Stimulated activated CD8-positive, alpha-beta memory T cell treated with anti-CD3 and anti-CD28 coated beads, Interleukin-15, amount 100 ng/mL, for 1 hour (primary cell): Measurements from ENCODE around the gene GLMP.
"Not testable (repeated sequence)": the region's sequence is repeated elsewhere in the genome, so short reads cannot be mapped to it uniquely, and the experiment has no call there.

Source experiments
- DNase-seq: peaks from one replicate; pipeline ENCODE4 v3.0.0-alpha.2; 2020; ENCODE audit warnings: low read depth

The GLMP gene, protein sequence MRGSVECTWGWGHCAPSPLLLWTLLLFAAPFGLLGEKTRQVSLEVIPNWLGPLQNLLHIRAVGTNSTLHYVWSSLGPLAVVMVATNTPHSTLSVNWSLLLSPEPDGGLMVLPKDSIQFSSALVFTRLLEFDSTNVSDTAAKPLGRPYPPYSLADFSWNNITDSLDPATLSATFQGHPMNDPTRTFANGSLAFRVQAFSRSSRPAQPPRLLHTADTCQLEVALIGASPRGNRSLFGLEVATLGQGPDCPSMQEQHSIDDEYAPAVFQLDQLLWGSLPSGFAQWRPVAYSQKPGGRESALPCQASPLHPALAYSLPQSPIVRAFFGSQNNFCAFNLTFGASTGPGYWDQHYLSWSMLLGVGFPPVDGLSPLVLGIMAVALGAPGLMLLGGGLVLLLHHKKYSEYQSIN

DNA sequence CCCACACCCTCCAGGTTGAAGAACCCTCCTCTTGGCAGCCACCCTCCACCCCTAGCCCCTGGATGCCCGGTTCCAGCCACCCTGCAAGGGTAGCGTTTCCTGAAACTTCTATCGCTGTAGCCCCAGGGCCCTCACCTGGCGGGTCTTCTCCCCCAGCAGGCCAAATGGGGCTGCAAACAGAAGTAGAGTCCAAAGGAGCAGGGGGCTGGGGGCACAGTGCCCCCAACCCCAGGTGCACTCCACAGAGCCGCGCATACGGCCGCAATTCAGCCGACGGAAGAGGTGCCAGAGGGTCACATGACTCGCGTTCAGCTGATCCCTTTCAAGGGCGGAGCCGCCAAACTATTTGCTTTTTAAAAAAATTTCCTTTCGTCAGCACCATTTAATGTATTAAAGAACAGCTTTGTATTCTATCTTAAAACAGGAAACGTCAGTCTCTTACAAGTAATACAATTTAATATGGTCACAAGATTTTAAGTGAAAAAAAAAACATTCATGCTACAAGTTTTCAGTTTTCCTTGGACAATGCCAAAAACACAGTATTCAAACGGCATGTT is at the start of gene GLMP:
Gene GLMP, minus strand, starts transcription at position 289 of the 557 bp plus-strand sequence. Its CDS starts 34 bp downstream, at position 255.
- peak; percentile 36 for DNase-seq

DNA sequence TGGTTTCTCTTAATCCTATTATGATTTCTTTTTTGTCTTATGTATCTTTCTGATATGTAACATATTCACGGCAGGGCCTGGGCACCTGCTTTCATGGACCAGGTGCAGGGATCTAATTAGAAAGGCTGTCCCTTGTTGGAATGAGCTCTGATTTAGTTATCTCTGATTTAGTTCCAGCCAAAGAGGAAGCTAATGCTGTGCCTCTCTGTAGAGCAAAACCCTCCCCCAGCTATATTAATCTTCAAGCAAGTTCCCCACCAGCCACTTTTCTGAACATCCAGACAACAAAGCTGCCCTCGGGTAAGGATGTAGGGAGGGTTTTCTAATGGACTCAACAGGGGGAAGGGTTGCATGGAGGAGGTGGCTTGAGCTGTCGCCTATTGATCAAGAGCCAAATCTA is 48.9 kb upstream of the GLMP start:
- DNase-seq = no peak

- DNase-seq = no peak
Observed at GRCh38 chr1:156342166-156342955, 46.9 kb upstream of the GLMP start.

DNA sequence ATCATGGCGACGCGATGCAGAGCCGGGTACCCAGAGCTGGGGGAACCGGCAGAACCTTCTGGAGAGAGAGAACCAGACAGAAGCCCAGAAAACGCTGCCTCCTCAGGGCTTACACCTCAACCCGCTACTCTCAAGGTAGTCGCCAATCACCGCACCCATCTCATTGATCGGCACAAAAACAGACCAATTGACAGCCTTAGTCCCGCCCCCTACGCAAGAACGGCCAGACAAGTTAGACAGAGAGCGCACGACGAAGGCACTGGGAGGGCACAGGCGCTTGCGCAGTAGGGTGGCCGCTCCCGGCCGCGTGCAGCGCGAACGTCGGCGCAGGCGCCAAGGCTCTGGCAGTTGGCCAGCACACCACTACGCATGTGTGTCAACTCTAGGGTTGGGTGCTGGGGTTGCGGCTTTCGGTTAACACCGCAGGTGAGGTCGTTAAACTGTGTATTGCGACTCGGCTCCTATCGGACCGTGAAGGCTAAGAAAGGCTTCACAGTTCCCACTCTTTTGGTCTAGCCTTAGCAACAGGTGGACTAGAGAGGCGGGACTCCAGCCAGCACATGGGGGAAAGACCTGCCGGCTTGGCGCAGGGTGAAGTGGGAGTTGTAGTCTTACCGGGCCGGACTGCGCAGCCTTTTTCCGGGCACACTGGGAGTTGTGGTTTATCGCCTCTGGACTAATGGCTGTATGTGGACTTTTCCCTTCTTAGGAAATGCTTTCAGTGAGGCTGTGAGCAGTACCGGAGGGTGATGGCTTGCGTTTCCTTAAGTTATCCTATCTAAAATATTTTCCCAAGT is 42.9 kb upstream of the GLMP start, which contains the start of the genes CCT3 and TSACC:
Gene CCT3, minus strand, starts transcription at position 113 of the 797 bp plus-strand sequence. Its CDS starts 108 bp downstream, at position 5.
Gene TSACC, plus strand, starts transcription at position 347 of the 797 bp plus-strand sequence. CDS start 1,232 bp downstream, outside the sequence.
- peak; percentile 98 for DNase-seq

DNA sequence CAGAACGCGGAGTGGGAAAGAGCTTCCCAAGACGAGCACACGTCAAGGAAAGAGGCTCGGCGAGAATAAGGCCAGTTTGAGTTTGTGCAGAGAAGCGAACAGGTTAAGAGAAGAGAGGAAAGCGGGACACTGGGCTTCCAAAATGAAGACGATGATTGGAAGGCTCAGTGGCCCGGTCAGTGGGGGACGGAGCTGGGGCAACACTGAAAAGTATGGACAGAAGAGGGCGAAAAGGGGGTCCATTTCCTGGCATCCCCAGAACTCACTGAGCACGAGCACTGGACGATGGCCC is 42.4 kb upstream of the GLMP start:
- DNase-seq = peak; percentile 1

- DNase-seq = no peak
Observed at GRCh38 chr1:156337052-156337887, 41.8 kb upstream of the GLMP start.

- no peak for DNase-seq
Observed at GRCh38 chr1:156336242-156336641, 40.8 kb upstream of the GLMP start.

GRCh38 chr1:156323179-156323578 is 27.7 kb upstream of the GLMP start:
- DNase-seq = not testable (repeated sequence)

GRCh38 chr1:156320560-156320959 is 25.1 kb upstream of the GLMP start:
- DNase-seq = no peak

DNA sequence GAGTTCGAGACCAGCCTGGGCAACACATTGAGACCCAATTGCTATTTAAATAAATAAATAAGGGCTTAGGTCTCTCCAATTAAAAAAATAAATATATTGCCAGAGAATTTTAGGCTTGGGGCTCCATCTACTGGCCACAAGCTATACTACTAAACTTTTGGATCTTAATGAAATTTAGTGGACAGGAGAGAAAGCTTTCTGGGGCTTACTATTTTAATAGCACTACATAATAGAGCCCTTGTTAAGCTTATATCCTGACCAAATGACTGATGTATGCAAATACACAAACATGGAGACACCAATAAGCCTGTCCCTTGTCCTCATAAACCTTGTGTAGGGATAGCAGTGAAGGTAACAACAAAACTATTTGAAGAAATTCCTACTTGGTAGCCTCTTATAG is 24.2 kb upstream of the GLMP start:
- no peak for DNase-seq

DNA sequence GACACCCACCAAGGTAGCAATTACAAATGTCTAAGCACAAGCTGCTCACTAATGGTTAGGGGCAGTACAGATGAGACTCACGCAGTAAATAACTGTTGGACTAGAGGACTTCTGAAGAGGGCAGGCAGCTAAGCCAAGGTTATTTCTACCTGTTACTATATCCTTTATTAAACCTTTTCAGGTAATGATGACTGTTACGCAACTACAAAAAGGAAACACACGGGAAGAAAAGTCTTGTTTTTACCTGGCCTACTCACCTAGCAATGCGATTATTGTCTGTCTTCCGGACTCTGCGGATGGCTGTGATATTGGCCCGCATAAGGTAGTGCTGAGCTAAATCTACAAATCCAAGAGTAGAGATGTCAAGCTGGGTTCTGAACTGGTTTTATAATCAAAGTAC is 21.4 kb upstream of the GLMP start:
- no peak for DNase-seq

GRCh38 chr1:156310962-156311361 is 15.5 kb upstream of the GLMP start:
- DNase-seq = no peak

DNA sequence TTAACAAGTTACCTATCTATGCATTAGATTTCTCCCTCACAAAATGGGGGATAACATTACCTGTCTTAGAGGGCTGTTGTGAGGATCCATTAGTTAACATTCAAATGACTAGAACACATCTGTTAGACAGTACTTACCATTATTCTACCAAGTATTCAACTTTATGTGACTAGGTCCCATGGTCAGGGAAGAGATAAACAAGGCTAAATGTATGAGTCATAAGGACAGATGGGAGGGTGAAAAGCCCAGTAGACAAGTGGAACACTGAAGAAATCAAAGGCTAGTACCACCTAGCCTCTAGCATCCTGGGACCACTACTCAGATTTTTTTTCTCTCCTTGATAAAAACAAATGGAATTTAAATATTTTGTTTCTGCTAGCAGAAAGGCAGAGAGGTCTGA is 12.6 kb upstream of the GLMP start:
- DNase-seq = no peak

DNA sequence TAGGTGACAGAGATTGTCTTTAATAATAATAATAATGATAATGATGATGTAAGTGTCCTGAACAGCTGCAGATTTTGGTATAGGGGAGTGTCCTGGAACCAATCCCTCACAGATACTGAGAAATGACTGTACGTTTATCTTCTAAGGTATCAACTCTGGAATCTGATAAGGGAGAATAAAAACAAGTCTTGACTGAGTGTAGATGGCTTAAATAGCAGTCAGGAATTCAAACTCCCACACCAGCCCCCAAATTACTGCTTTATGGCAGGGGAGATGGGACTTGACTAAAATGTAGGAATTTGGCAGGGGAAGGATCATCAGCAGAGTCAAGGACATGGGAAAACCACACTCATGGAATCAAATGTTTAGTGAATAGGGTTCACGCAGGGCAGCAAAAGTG is 9.7 kb upstream of the GLMP start:
- no peak for DNase-seq

- no peak for DNase-seq
Observed at GRCh38 chr1:156303241-156303640, 7.8 kb upstream of the GLMP start.

DNA sequence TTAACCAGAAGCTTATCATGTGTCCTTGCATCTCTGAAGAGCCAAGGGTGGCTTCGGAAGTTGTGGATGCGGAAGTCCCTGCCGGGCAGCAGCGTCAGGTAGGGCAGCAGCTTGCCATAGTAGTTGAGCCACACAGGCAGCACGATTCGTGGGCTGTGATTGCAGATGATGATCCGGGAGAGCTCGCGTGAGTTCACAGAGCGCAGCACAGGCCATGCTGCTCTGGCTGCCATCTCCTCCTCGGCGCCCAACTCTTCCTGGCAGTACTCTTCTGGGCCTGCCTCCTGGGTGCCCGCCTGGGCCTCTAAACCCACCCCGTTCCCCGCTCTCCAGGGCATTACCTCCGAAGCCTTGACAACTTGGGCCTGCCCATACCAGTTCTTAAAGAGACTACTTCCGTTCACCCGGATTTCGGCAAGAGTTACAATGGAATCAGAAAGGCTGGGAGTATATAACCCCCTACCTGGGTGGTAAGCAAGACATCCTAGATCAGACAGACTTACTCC is 3.4 kb upstream of the GLMP start, which contains the start of gene VHLL:
Gene VHLL, minus strand, starts transcription at position 456 of the 506 bp plus-strand sequence. Its CDS starts 118 bp downstream, at position 338.
- DNase-seq = no peak

- no peak for DNase-seq
Observed at GRCh38 chr1:156293895-156294294, 1.6 kb downstream of the GLMP start.

DNA sequence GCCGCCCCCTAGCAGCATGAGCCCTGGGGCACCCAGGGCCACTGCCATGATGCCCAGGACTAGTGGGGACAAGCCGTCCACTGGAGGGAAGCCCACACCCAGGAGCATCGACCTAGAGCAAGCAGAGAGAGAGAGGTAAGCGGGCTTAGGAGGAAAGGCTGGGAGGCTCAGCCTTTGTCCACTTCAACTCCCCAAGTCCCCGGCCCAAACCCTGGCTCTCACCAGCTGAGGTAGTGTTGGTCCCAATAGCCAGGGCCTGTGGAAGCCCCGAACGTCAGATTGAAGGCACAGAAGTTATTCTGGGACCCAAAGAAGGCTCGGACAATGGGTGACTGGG is 2.4 kb downstream of the GLMP start:
- no peak for DNase-seq

GRCh38 chr1:156291226-156292061 is 4.0 kb downstream of the GLMP start:
- DNase-seq = no peak

DNA sequence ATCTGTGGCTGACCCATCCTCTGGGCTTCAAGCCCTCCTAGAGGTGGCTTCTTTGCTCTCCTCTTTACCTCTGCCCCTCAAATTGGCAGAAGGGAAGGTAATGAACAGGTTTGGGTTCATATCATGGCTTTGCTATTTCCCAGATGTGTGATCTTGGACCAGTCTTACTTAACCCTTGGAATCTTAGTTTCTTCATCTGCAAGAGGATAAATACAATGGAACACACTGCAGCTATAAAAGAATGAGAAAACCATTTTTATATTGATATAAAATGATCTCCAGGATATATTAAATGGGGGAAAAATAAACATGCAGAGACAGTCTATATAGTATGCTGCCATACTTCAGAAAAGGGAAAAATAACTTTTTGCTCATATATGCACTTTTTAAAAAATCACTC is 5.6 kb downstream of the GLMP start:
- no peak for DNase-seq
